GM12891 (cell line): ENCODE results near the gene FAM222B.

Source experiments
- POLR2A ChIP-seq: IDR thresholded peaks from 2 replicates; pipeline ENCODE4 v1.6.1; 2011; ENCODE audit warnings: low read depth, low read length, control low read depth
- POLR2AphosphoS5 ChIP-seq: IDR thresholded peaks from 2 replicates; pipeline ENCODE4 v1.6.1; 2011; ENCODE audit warnings: low read depth, low read length, control low read depth

DNA sequence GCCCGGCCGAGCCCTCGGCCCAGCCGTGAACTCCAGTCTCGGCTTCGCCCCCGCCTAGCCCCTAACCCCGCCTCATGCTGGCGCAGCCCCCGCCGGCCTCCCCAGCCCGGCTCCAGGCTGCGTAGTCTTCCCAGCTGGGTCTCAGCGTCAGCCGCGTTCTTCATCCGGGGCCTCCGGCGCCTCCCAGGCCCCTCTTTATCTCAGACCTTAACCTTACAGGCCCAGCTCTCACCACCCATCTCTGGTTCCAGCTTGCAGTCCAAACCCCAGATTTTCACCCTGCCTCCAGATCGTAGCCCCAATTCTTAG lies 130.9 kb downstream of the FAM222B start, which contains the start of gene PROCA1:
- TF ChIP-seq POLR2A (no peak), POLR2AphosphoS5 (no peak)
